ENCODE results near the gene UVRAG.
"Not testable (repeated sequence)": the region's sequence is repeated elsewhere in the genome, so short reads cannot be mapped to it uniquely, and the experiment has no call there.

Gene UVRAG

GRCh38 chr11:75930534-75930933 is 115.5 kb downstream of the UVRAG start:
- no peak for DNase-seq

DNA sequence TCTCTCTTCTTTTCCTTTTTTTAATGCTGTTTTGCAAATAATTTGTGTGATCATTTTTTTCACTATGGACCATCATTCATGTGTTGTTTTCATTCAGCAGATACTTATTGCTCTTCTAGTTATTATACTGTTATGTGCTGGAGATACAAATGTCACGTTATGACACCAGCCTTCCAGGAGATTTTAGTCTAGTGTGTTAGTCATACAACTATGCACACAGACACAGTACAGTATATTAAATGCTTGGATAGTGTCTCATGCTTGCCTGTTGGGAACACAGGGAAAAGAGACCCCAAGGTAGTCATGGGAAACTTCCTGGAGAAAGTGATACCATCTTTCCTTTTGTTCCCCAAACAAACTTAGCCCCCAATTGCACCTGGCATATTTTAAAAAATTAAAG is 116.1 kb downstream of the UVRAG start:
- DNase-seq: no peak

GRCh38 chr11:75933736-75934135 is 118.7 kb downstream of the UVRAG start:
- not testable (repeated sequence) for DNase-seq

DNA sequence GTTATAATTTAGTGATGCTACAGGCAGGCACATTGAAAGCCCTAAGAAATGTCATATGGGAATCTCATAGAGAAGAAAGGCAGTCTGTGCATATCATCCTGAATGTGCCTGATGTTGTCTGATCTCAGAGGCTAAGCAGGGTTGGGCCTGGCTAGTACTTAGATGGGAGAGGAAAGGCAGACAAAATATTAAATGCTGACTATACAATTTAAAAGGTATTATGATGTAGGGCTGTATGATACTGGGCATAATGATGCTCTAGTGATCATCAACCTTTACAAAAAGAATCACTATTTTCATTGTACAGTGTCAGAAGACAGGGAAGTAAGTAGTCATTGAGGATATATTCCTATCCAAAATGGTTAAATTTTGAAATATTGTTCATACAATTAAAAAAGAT is 119.8 kb downstream of the UVRAG start:
- no peak for DNase-seq

GRCh38 chr11:75938543-75938942 is 123.5 kb downstream of the UVRAG start:
- no peak for DNase-seq

GRCh38 chr11:75939516-75939915 is 124.5 kb downstream of the UVRAG start:
- DNase-seq: no peak

GRCh38 chr11:75939992-75940391 is 125.0 kb downstream of the UVRAG start:
- no peak for DNase-seq

- DNase-seq: no peak
Observed at GRCh38 chr11:75940911-75941310, 125.9 kb downstream of the UVRAG start.

- no peak for DNase-seq
Observed at GRCh38 chr11:75944515-75944914, 129.5 kb downstream of the UVRAG start.

GRCh38 chr11:75945446-75945845 is 130.4 kb downstream of the UVRAG start:
- no peak for DNase-seq

DNA sequence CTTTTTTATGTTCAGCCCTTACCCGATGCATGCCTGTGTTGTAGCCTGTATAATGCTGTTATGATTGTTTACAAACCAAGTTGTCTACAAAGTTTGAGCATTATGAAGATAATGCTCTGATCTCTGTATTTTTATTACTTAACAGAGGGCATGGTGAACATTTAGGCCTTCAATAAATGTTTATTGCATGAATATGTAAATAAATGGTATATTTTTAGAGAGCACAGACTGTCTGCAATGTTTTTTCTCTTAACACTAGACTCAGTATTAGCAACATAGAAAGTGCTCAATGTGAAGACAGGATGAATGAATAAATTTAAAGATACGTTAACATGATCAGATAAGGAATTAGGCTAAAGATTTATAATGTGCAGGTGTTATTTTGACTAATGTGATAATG is 130.9 kb downstream of the UVRAG start:
- no peak for DNase-seq

DNA sequence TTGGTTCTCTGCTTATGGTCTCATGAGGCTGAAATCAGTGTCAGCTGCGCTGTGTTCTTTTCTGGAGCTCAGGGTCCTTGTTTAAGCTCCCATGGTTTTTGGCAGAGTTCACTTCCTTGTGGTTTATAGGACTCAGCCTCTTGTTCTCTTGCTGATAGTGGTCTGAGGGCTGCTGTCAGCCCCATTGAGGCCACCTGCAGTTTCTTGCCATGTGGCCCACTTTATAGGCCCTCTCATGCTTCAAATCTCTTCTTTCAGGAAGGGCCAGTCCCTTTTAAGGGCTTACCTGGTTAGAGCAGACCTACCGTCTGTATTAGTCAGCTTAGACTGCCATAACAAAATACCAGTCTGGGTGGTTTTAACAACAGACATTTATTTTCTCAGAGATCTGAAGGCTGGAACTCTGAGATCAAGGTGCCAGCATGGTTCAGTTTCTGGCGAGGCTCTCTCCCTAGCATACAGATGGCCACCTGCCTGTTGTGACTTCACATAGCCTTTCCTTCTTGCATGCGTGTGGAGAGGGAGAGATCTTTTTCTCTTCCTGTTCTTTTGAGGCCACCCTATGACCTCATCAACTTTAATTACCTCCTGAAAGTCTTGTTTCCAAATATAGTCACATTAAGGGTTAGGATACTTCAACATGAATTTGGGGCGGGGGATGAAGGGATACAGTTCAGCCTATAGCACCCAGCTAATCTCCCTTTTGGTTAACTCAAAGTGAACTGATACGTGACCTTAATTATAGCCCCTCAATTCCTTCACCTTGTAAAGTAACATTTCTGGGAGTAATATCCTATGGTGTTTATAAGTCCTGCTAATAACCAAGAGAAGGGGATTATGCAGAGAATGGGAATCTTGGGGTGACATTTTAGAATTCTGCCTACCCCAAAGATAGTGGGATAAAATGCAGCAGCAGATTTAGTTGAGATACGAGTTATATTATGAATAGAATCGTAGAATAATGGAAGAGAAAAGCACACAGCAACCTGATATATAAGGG is 131.8 kb downstream of the UVRAG start:
- no peak for DNase-seq

GRCh38 chr11:75949023-75949672 is 134.1 kb downstream of the UVRAG start:
- DNase-seq: no peak

DNA sequence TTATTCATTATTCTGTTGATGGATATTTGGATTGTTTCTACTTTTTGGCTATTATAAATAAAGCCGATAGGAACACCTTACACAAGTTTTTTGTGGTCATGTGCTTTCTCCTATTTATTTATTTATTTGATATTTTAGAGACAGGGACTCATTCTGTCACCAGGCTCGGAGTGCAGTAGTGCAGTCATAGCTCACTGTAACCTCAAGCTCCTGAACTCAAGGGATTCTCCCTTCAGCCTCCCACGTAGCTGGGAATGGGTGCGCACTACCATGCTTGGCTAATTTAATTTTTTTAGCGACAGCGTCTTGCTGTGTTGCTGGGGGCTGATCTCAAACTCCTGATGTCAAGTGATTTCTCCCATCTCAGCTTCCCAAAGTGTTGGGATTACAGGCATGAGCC is 135.1 kb downstream of the UVRAG start:
- DNase-seq: no peak

- DNase-seq: no peak
Observed at GRCh38 chr11:75954039-75954438, 139.0 kb downstream of the UVRAG start.

- DNase-seq: no peak
Observed at GRCh38 chr11:75955443-75955842, 140.4 kb downstream of the UVRAG start.

DNA sequence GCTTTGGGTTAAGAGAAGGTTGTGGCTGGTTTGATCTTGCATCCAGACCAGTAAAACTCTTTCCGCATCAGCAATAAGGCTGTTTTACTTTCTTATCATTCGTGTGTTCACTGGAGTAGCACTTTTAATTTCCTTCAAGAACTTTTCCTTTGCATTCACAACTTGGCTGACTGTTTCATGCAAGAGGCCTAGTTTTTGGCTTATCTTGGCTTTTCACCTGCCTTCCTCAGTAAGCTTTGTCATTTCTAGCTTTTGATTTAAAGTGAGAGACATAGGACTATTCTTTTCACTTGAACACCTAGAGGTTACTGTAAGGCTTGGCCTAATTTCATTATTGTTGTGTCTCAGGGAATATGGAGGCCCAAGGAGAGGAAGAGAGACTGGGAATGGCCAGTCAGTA is 144.5 kb downstream of the UVRAG start:
- no peak for DNase-seq

DNA sequence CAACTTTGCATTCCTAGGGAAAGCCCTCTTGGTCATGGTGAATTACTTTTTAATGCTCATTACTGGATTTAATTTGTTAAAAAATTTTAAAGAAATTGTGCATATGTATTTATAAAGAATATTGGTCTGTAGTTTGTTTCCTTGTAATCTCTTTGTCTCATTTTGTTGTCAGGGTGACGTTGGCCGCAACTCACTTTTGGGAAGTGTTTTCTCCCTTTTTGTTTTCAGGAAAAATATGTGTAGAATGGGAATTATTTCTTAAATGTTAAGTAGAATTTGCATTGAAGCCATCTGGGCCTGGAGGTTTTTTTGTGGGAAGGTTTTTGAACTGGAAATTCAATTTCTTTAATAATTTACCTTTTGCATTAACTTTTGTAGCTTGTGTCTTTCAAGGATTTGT is 149.1 kb downstream of the UVRAG start:
- no peak for DNase-seq

GRCh38 chr11:75966537-75967287 is 151.7 kb downstream of the UVRAG start:
- no peak for DNase-seq

- DNase-seq: no peak
Observed at GRCh38 chr11:75968021-75968625, 153.1 kb downstream of the UVRAG start.

DNA sequence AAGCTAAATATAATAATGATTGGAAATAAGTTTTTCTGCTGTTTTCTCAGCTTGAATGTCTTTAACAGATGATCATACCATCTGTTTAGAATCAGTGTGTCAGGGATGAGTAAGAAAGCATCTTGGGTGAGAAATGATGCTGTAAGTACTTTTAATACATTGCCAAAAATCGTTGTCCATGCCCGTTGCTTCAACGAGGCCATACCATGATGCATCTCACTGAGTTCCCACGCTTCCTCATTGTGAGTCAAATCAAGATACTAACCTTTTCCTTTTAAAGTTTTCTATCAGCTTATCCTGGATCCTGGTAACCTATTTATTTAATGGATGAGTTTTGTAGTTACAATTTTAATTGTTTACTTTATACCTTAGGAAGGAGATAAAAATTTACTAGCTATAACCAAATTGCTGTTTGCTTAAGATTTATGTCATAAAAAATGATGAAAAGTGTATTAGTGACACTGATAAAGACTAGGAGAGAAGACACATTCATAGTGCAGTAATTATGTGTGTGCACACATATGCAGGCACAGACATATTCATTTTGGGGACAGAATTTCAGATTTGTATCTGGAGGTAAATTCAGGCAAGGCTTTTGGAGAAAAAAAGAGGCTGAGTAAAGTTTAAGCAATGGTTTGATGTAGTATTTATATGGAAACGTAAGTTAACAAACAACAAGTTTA is 154.8 kb downstream of the UVRAG start:
- no peak for DNase-seq

- DNase-seq: not testable (repeated sequence)
Observed at GRCh38 chr11:75973710-75974109, 158.7 kb downstream of the UVRAG start.
